Activated naive CD8-positive, alpha-beta T cell (primary cell): ENCODE measurements around the gene NPDC1.
"Not testable (repeated sequence)": the region's sequence is repeated elsewhere in the genome, so short reads cannot be mapped to it uniquely, and the experiment has no call there.

ENCODE experiments used
- H3K27ac Mint-ChIP-seq: one replicate; pipeline ENCODE4 v1.8.0; 2021; ENCODE audit warnings: mixed read lengths
- H3K27me3 Mint-ChIP-seq: one replicate; pipeline ENCODE4 v1.8.0; 2021; ENCODE audit warnings: mixed read lengths
- H3K36me3 Mint-ChIP-seq: one replicate; pipeline ENCODE4 v1.8.0; 2021; ENCODE audit warnings: mixed read lengths
- H3K4me1 Mint-ChIP-seq: one replicate; pipeline ENCODE4 v1.8.0; 2021; ENCODE audit warnings: low read depth, mixed read lengths
- H3K4me3 Mint-ChIP-seq: one replicate; pipeline ENCODE4 v1.8.0; 2021; ENCODE audit warnings: mild to moderate bottlenecking, mixed read lengths
- H3K9me3 Mint-ChIP-seq: one replicate; pipeline ENCODE4 v1.8.0; 2021; ENCODE audit warnings: low read depth, mixed read lengths

Gene NPDC1

DNA sequence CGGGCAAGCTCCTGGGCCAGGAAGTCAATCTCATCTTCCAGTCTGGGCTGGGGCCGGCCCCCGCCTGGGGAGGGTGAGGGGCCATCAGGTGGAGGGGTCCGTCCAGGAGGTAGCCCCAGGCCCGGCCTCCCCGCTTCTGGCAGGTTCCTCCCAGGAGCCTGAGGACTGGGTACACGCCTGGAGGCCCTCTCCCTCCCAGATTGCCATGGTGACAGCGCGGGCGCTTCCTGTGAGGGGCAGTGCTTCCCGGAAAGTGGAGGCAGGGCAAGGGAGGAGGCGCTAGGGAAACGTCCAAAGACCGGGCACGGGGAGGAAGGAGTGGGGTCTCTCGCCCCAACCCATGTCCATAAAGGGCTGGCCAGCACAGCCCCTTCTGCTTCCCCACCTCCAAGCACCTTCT lies 4.9 kb downstream of the NPDC1 start:
- Mint-ChIP-seq H3K36me3 (no peaks in the 10 kb centered on the region), H3K4me1 (peaks cover 8% of the 10 kb centered on the region), H3K9me3 (no peaks in the 10 kb centered on the region), H3K27me3 (peaks cover 2% of the 10 kb centered on the region), H3K4me3 (no peak overlapping the region), H3K27ac (no peak overlapping the region)

DNA sequence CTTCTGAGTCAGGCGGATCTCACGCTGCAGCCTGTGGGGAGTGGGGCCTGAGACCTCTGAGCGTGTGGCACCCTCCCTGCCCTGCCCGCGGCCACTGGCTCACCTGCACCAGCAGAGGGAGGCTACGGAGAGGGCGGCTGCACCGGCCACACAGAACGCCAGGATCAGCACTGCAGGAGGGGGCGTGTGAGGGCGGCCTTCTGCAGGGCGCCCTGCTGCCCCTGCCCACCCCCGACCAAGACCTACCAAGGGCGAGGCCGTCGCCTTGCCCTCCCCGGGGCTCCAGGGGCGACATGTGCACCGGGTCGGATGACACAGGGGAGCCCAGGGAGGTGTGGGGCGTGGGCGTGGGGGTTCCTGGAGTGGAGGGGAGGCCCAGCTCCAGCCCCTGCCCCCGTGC lies 5.4 kb downstream of the NPDC1 start:
- Mint-ChIP-seq H3K36me3 (no peaks in the 10 kb centered on the region), H3K9me3 (no peaks in the 10 kb centered on the region), H3K27me3 (peaks cover 2% of the 10 kb centered on the region), H3K27ac (no peak overlapping the region), H3K4me3 (no peak overlapping the region), H3K4me1 (peaks cover 8% of the 10 kb centered on the region)

DNA sequence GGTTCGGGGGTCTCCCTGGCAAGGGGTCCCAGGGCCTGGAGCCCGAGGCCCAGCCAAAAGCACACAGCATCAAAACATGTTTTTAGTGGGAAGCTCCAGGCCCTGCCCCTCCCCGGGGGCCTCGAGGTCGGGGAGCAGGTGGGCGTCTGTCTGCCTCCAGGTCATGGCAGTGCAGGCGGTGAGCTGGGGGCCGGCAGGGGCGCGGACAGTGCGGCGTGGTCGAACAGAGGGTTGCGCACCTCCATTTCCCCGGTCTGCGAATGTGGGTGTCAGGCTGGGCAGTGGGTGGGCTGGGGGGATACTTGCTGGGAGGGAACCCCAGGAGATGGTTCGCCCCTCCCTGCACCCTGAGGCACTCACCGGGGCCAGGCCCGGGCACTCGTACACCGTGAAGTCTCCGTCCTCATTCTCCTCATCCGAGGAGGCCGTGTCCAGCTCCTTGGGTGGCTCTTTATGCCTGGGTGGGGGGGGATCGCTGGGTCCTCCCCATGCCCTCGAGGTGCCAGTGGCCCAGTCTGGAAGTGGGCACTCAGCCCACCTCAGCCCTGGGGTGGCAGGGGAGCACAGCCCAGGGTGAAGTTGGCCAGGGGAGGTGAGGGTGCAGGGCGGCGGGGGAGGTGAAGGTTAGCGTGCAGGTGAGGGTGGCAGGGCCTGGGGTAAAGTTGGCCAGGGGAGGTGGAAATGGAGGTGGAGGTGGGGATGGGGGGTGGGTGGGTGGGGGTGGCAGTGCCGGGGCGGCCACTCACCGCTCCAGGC lies 6.2 kb downstream of the NPDC1 start:
- Mint-ChIP-seq H3K27me3 (peaks cover under 1% of the 10 kb centered on the region), H3K4me1 (peaks cover 6% of the 10 kb centered on the region), H3K4me3 (no peak overlapping the region), H3K9me3 (no peaks in the 10 kb centered on the region), H3K36me3 (no peaks in the 10 kb centered on the region), H3K27ac (no peak overlapping the region)

DNA sequence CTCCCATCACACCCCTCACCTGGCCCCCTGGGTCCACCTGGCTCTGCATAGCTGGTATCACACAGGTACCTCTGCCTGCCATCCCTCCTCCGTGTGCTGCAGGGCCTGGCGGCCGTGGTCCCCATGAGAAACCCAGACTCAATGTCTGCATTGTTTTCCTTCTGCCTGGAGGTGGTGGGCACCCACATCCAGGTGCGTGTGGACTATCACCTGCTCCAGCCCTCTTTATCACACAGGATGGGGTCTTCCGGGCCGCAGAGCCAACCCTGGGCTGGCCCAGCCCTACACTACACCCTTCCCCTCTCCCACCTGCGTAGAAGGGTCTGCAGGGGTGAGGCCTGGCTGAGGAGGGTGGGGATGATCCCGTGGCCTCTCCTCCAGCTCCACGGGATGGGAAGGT lies 7.1 kb downstream of the NPDC1 start:
- Mint-ChIP-seq H3K27ac (no peak overlapping the region), H3K36me3 (no peaks in the 10 kb centered on the region), H3K27me3 (no peaks in the 10 kb centered on the region), H3K4me1 (peaks cover 6% of the 10 kb centered on the region), H3K4me3 (no peak overlapping the region), H3K9me3 (no peaks in the 10 kb centered on the region)

DNA sequence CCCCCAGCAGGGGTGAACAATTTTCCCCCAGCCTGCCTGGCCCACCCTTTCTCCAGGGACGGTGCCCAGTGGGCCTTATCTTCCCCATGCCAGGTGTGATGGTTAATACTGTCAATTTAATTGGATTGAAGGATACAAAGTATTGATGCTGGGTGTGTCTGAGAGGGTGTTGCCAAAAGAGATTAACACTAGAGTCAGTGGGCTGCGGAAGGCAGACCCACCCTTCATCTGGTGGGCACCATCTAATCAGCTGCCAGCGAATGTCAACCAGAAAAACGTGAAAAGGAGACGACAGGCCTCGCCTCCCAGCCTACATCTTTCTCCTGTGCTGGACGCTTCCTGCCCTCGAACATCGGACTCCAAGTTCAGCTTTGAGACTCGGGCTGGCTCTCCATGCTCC lies 8.5 kb downstream of the NPDC1 start:
- no peak overlapping the region for H3K4me3 Mint-ChIP-seq
- H3K9me3 Mint-ChIP-seq: no peaks in the 10 kb centered on the region
- H3K36me3 Mint-ChIP-seq: no peaks in the 10 kb centered on the region
- no peaks in the 10 kb centered on the region for H3K27me3 Mint-ChIP-seq
- H3K4me1 Mint-ChIP-seq: peaks cover 15% of the 10 kb centered on the region
- no peak overlapping the region for H3K27ac Mint-ChIP-seq

DNA sequence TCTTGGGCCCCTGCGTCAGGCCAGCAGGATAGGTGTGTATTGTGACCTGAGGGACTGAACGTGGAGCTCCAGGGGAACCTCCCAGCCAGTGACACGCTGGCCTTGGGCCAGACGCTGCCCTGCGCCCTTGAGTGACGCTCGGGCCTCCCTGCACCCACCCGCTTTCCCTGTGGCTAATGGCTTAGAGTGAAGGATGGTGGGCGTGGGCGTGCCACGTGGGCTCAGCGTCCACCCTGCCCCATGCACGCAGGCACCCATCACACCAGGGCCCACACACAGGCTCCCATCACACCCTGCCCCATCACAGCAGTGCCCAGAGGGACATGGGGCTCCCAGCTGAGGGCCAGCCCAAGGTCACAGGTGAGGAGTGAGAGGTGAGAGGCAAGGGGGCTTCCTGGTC lies 8.9 kb downstream of the NPDC1 start:
- Mint-ChIP-seq H3K9me3 (no peaks in the 10 kb centered on the region), H3K27ac (no peak overlapping the region), H3K4me1 (peaks cover 19% of the 10 kb centered on the region), H3K36me3 (no peaks in the 10 kb centered on the region), H3K4me3 (no peak overlapping the region), H3K27me3 (no peaks in the 10 kb centered on the region)

DNA sequence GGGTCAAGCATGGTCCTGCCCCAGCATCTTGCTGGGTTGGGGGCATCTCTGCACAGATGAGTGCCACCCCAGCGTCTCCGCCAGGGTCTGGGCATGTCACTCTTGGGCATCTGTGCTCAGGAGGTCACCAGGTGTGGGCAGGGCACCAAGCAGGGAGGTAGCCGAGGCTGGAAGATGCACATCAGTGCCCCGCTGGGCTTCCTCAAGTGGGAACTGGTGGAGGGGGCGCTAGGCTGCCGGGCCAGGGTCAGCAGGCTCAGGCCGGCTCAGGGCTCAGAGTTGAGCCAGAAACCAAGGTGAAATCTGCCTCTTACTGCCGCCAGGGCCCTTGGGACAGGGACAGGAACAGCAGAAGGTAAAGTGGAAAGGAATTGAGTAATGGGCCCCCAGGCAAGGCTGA lies 10.0 kb downstream of the NPDC1 start:
- H3K36me3 Mint-ChIP-seq: no peaks in the 10 kb centered on the region
- H3K27me3 Mint-ChIP-seq: no peaks in the 10 kb centered on the region
- H3K27ac Mint-ChIP-seq: no peak overlapping the region
- H3K4me1 Mint-ChIP-seq: peaks cover 22% of the 10 kb centered on the region
- H3K4me3 Mint-ChIP-seq: no peak overlapping the region
- H3K9me3 Mint-ChIP-seq: no peaks in the 10 kb centered on the region

DNA sequence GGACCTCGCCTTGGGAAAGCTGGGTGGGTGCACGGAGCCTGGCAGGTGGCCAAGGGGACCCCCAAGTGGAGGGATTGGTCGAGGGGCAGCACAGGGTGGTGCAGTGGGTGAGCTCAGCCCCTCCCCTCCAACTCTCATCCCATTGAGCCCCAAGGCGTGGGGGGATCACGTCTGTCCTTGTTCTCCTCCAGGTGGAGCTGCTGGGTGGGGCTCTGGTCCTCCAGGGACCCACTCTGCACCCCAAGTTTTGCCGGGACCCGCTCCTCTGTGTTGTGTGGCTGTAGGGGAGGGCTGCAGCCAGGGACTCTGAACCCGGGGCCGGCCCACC lies 10.5 kb downstream of the NPDC1 start:
- H3K9me3 Mint-ChIP-seq: no peaks in the 10 kb centered on the region
- H3K4me3 Mint-ChIP-seq: no peak overlapping the region
- no peaks in the 10 kb centered on the region for H3K27me3 Mint-ChIP-seq
- no peak overlapping the region for H3K27ac Mint-ChIP-seq
- no peaks in the 10 kb centered on the region for H3K36me3 Mint-ChIP-seq
- peaks cover 27% of the 10 kb centered on the region for H3K4me1 Mint-ChIP-seq

DNA sequence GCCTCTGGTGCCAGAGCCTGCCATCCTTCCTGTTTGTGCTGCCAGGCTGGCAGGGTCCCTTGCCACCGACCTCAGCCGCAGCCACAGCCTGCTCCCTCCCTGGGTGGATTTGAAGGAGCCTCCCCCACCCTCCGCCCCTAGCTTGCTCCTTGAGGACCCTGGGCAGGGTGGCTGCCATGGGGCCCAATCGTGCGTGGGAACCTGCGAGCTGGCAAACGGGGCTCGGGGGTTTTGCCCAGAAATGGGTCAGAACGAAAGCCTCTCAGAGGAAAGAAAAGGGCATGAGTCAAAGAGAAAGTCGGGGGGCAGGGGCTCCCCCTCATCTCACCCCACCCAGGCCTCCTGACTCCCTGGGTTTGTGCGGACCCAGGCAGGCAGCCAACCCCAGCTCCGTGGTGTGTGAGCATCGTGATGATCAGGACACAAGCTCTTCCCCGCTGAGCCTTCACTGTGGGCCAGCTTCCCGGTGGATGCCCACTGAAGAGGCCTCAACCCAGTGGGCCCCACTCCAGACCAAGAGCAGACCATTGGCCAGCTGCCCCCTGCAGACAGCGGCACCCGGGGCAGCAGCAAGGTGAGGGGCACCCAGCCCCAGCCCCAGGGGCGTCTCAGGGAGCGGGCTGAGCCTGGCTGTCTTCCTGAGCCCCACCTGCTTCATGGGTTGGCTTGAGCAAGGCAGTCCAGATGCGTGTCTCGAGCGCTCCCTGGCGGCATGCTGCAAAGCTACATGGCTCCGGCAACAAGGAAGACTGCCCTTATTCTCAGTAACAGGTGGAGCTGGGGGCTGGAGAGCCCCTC lies 11.1 kb downstream of the NPDC1 start:
- H3K36me3 Mint-ChIP-seq: no peaks in the 10 kb centered on the region
- H3K4me1 Mint-ChIP-seq: peaks cover 31% of the 10 kb centered on the region
- peak overlapping the region; percentile 46 for H3K27ac Mint-ChIP-seq
- H3K9me3 Mint-ChIP-seq: no peaks in the 10 kb centered on the region
- H3K4me3 Mint-ChIP-seq: peak overlapping the region; percentile 48
- no peaks in the 10 kb centered on the region for H3K27me3 Mint-ChIP-seq

DNA sequence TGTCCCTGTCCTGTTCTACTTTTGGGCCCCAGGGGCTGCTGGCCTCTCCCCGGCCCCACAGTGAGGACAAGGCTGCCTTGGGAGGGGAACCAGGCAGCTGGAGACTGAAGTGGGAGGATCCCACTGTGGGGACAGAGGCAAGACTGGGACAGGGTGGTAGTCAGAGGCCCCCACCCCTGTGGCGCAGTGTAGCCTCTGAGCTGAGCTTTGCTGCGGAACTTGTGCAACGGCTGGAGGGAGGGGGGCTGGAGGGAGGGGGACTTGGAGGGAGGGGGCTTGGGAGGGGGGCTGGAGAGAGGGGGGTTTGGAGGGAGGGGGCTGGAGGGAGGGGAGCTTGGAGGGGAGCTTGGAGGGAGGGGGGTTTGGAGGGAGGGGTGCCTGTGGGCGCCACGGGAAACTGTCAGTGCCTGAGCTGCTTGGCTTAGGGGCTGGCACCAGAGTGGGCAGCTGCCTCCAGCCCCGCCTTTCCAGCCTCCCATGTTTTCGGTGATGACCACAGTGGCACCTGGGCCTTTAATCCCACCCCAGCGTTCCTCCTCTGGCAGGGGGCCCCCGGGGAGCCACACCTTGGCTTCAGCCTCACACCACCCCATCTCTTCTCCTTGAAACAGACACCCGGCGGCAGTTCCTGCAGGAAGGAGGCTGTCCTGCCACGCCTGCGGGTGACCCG lies 11.8 kb downstream of the NPDC1 start:
- Mint-ChIP-seq H3K9me3 (no peaks in the 10 kb centered on the region), H3K27ac (peak overlapping the region; percentile 46), H3K27me3 (no peaks in the 10 kb centered on the region), H3K36me3 (no peaks in the 10 kb centered on the region), H3K4me1 (peaks cover 37% of the 10 kb centered on the region), H3K4me3 (peak overlapping the region; percentile 48)

DNA sequence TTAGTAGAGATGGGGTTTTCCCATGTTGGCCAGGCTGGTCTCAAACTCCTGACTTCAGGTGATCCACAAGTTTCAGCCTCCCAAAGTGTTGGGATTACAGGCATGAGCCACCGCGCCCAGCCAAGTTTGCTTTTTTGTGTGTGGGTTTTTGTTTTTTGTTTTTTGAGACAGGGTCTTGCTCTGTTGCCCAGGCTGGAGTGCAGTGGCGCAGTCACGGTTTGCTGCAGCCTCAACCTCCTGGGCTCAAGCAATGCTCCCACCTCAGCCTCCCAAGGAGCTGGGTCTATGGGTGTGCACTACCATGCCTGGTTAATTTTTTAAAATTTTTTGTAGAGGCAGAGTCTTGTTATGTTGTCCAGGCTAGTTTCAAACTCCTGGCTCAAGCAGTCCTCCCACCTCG lies 12.5 kb downstream of the NPDC1 start:
- not testable (repeated sequence) for H3K9me3 Mint-ChIP-seq, H3K27ac Mint-ChIP-seq, H3K27me3 Mint-ChIP-seq, H3K4me3 Mint-ChIP-seq, H3K36me3 Mint-ChIP-seq
- H3K4me1 Mint-ChIP-seq: peaks cover 39% of the 10 kb centered on the region

DNA sequence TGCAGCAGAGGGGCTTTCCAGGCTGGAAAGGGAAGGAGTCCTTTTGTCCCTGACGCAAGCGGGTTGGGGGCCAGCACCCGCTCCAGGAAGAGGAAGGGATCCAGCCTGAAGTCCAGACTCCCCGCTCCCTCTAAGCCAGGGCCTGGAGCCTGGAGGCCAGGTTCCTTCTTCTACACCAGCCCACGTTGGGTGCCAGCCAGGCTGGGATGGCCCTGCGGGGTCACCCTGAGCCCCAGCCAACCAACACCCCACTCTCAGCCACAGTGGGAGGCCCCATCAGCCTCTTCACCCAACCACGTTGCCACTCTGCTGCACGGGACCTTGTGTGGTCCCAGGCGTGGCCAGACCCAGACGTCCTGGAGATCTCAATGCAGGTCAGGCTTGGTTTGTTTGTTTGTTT lies 13.1 kb downstream of the NPDC1 start:
- Mint-ChIP-seq H3K4me1 (peaks cover 39% of the 10 kb centered on the region), H3K4me3 (peak overlapping the region; percentile 23), H3K27me3 (no peaks in the 10 kb centered on the region)

DNA sequence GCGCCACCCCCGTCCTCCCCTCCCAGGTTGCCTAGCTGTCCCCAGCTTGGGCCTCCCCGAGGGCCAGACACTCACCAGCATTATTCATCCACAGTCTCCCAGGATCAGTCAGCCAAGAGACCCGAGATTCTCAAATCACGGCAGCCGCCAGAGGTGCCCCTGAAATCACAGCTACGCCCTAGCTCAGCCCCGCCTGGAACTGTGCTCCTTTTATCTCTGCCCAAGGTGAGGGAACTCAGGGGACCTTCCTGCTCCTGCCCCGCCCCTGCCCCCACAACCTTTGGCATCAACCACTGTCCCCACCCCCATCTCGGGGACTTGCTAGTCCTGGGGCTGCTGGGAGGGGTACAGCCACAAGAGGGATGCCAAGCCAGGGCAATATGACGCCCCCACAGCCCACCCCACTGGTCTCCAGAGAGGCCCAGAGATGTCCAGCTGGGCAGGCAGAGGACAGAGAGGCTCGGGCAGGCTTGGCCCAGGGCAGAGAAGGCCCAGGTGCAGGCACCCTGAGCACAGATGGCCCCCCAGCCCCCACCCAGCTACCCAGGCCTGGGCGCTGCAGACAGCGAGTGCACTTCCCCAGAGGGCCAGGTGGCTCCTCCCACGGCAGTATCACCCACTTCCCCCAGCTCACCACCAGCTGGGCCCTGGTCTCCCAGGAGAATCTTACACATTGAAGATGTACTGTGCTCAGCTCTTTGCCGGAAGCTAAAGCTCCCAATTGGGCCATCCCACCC lies 13.9 kb downstream of the NPDC1 start, which contains the start of gene FUT7:
Gene FUT7, minus strand, starts transcription at position 185 of the 737 bp plus-strand sequence. Its CDS starts 97 bp downstream, at position 88.
- H3K36me3 Mint-ChIP-seq: no peaks in the 10 kb centered on the region
- H3K27ac Mint-ChIP-seq: no peak within 1 kb of the TSS
- H3K27me3 Mint-ChIP-seq: no peaks in the 10 kb centered on the region
- no peaks in the 10 kb centered on the region for H3K9me3 Mint-ChIP-seq
- peak within 1 kb of the TSS; percentile 57 for H3K4me3 Mint-ChIP-seq
- peaks cover 42% of the 10 kb centered on the region for H3K4me1 Mint-ChIP-seq

More for the DNA sequence above, 13.1 kb downstream of the NPDC1 start:
- Mint-ChIP-seq H3K27ac (no peak overlapping the region), H3K9me3 (no peaks in the 10 kb centered on the region), H3K36me3 (no peaks in the 10 kb centered on the region)

DNA sequence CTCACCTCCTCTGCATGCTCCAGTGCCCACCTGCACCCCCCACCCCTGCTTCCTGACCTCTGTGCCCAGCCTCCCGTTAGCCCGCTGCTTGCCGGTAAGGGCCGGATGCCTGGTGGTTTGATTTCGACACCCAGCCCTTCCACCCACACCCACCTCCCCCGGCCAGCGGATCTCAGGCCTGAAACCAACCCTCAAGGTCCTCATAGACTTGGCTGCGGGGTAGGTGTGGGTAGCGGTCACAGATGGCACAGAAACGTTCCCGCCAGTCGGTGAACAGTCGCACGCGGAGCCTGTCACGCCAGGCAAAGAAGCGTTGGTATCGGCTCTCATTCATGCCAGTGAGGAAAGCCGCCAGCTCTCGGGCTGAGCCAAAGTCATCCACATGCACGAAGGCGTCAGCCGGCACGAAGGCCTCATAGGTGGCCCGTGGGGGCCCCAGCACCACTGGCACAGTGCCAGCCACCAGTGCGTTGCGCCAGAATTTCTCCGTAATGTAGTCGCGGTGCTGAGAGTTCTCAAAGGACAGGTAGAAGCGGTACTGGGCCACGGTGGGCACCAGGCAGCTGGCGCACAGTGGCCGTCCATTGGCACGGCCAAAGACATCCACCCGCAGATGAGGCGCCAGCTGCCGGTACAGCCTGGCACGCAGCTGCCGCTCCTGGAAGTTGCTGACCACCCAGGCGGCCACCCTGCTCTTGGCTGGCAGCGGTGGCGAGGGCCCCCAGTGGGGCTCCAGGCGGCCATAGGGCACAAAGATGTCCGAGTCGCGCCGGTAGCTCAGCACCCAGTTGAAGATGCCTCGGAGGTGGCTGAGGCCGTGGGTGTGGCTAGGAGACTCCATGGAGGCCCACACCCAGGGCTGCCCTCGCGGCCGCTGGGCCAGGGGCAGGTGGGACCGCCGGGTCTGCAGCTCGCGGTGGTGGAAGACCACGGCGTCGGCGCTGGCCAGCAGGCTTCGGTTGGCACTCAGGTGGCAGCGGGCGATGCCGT lies 15.1 kb downstream of the NPDC1 start:
- H3K9me3 Mint-ChIP-seq: no peaks in the 10 kb centered on the region
- peak overlapping the region; percentile 68 for H3K27ac Mint-ChIP-seq
- no peaks in the 10 kb centered on the region for H3K27me3 Mint-ChIP-seq
- H3K4me3 Mint-ChIP-seq: peak overlapping the region; percentile 57
- no peaks in the 10 kb centered on the region for H3K36me3 Mint-ChIP-seq
- peaks cover 46% of the 10 kb centered on the region for H3K4me1 Mint-ChIP-seq
